Gastroesophageal sphincter (tissue), 3 donors: Measurements from ENCODE around the gene SLCO1A2.

Experiments used
- CTCF ChIP-seq, 4 experiments: fragments of 200-600 bp in 2 of 4; fragments of 450-650 bp in 2 of 4; sonication (generic) in 1 of 4; IDR thresholded peaks; one replicate each; pipeline ENCODE4 v1.5.1; 2017 to 2019; ENCODE audit warnings: antibody characterized with exemption in 4 of 4, mild to moderate bottlenecking in 2 of 4, moderate library complexity in 2 of 4
- POLR2AphosphoS5 ChIP-seq: sonication (generic); formaldehyde crosslinking; IDR thresholded peaks from one replicate; pipeline ENCODE4 v1.6.1; 2017; ENCODE audit warnings: antibody characterized with exemption

- TF ChIP-seq CTCF (IDR thresholded peaks at IDR 0.05) (no peak), POLR2AphosphoS5 (no peak)
These were observed 36.2 kb upstream of the SLCO1A2 start for GRCh38 chr12:21370845-21371449.
